Posterior vena cava (tissue), 2 donors: ENCODE measurements around the gene C1QTNF12. TPM values are rescaled to one million over a fixed set of nuclear protein-coding genes. Genes with fewer than 3 reads are reported as not detected.

Experiments
- DNase-seq: peaks from one replicate; pipeline ENCODE4 v3.0.0-alpha.2; 2020; ENCODE audit warnings: low spot score
- intact Hi-C, 2 donors: fragments of 100-400 bp; cut with DNase I; formaldehyde crosslinking; loops; one replicate each; pipeline versions ENCODE4 v1.14.1 to v1.14.2; 2022 to 2023
- total RNA-seq, 2 donors: library from RNA; stranded (reverse); fragmentation: NEBNext Ultra II Directional; extraction: Animal tissue kit (Norgen Biotek cat#: 25700); gene quantifications; one replicate each; pipeline ENCODE4 v1.2.1, GENCODE V29; 2021
- donor health status: DM: yes; HTN: yes; CAD: no.
- donor health status: DM: yes; HTN: yes; CAD: no.

Gene C1QTNF12
- total RNA-seq, 2 donors from 2014 or later = 1.9 to 4.1 TPM

- intact Hi-C loops = no loop called here
- DNase-seq = no peak
Observed at GRCh38 chr1:1245178-1245816, 1.2 kb downstream of the C1QTNF12 start.

GRCh38 chr1:1244192-1244811 lies 2.2 kb downstream of the C1QTNF12 start:
- intact Hi-C loops = no loop called here
- no peak for DNase-seq

DNA sequence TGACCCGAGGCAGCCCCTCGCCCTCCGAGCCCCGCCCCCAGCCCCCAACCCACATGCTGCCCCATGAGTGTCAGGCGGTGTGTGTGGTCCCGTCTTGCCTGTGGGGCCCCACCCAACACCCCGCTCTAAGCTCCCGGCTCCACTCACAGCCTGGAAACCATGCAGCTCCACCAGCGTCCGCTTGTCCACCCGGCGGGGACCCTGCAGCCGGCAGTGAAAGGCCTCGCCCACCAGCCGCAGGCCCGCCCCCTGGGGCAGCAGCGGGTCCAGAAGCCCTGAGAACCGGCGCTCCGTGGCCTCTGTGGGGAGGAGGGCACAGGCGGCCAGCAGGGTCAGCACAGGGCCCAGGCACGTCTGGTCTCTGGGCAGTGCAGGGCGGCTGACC lies 2.7 kb downstream of the C1QTNF12 start:
- DNase-seq = no peak
- intact Hi-C loops = no loop called here

DNA sequence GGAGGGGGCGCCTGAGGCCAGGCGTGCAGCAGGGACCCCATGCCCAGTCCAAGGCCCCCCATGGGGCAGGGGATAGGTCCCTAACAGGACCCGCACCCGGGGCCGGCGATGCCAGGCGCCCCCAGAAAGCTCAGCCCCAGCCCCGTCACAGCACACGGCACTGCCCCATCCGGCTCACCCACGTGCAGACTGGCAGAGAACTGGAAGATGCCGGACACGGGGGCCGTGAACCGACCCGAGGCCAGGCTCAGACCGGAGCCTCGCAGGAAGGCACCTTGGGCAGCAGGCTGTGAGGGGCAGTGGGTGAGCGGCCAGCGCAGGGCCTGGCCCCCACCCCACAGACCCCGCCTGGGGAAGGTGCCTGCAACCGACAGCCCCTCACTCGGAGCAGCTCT lies 3.3 kb downstream of the C1QTNF12 start:
- intact Hi-C loops = no loop called here
- DNase-seq = no peak

GRCh38 chr1:1242461-1243265 lies 3.9 kb downstream of the C1QTNF12 start:
- intact Hi-C loops = no loop called here
- no peak for DNase-seq

GRCh38 chr1:1241588-1242219 lies 4.8 kb downstream of the C1QTNF12 start:
- intact Hi-C loops = no loop called here
- DNase-seq = no peak

- intact Hi-C loops = no loop called here
Observed at GRCh38 chr1:1240822-1241587, 5.5 kb downstream of the C1QTNF12 start.

GRCh38 chr1:1240348-1240732 lies 6.2 kb downstream of the C1QTNF12 start:
- intact Hi-C loops = no loop called here

More at GRCh38 chr1:1240822-1241587, 5.5 kb downstream of the C1QTNF12 start:
- DNase-seq = no peak

GRCh38 chr1:1239614-1240347 lies 6.7 kb downstream of the C1QTNF12 start:
- intact Hi-C loops = no loop called here
- DNase-seq = no peak

More at GRCh38 chr1:1240348-1240732, 6.2 kb downstream of the C1QTNF12 start:
- DNase-seq = no peak

- DNase-seq = no peak
- intact Hi-C loops = no loop called here
Observed at GRCh38 chr1:1239227-1239613, 7.3 kb downstream of the C1QTNF12 start.

DNA sequence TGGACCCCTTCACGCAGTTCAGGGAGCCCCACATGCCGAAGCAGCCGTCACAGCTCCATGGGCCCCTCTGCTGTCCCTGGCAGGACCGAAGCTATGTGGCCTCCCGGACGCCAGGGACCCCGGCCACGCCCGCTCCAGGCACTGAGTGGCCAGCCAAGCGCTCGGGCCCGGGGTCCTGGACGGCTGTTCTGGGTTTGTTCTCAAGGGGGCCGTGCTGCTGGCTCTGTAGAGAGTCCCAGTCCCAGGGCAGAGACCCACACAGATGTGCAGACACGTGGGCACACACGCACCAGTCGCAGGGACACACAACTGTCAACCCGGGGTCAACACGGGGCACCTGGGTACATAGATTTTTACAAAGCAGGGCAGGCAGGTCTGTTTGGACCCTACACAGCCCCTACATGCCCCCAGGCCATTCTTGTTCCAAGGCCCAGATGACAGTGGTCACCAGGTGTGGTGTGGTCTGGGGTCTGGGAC lies 7.8 kb downstream of the C1QTNF12 start:
- intact Hi-C loops = no loop called here
- no peak for DNase-seq

GRCh38 chr1:1237874-1238701 lies 8.4 kb downstream of the C1QTNF12 start:
- intact Hi-C loops = no loop called here
- DNase-seq = no peak

GRCh38 chr1:1236945-1237873 lies 9.3 kb downstream of the C1QTNF12 start:
- intact Hi-C loops = no loop called here
- DNase-seq = no peak

DNA sequence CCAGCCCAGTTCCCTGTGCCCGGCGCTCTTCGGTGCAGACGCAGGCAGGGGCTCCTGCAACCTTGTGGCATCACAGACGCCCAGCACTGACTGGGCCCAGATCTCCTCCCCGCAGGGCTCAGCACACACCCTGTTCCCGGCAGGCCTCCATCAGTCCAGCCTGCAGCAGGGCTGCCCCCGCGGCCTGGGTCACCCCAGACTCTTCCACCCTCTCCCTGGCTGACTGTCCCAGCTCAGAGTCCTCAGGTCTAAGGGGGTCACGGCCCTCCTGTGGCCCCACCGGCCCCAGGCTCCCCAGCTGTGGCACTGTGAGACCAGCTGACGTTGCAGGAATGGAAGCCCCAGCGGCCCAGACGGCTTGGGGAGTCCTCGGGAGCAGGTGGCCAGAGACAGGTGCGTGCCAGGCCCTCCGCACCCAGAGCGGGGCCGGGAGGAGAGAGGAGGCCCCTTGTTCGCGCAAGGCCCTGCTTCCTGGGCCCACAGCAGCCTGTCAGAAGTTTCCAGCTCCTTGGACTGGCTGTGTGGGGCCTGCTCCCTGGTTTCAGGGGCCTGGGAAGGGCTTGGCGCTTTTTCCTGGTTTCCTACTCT lies 10.3 kb downstream of the C1QTNF12 start:
- intact Hi-C loops = no loop called here
- DNase-seq = no peak

DNA sequence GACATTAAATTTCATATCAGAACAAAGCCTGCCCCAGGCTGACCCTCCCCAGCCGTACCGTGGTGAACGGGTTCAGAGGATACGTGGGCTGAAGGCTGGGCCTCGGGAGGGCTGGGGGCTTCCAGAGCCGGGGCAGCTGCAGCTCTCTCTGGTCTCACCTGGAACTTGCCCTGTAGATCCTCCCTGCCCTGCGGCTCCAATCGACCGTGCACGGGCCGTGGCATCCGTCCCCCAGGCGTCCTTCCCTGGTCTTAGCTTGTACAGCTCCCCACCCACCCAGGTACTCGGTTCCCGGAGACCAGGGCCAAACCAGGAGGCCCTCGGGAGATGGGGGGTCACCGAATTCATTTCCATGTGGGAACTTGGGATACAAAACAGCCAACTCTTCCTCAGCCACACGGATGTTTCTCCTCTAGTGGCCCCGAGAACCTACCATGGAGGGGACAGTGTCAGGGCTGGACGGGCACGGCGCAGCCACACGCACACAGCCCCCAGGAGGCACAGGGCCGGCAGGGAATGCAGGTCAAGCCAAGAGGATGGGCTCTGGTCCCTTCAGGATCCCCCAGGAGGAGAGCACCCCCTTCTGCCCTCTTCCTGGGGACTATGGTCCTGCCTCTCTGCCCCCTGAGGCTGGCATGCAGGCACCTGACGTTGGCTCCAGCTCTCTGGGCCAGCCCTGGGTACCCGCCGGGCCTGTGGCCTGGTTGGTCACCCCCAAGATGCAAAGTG lies 11.3 kb downstream of the C1QTNF12 start:
- no peak for DNase-seq

More for the DNA sequence above, 11.3 kb downstream of the C1QTNF12 start:
- intact Hi-C loops = no loop called here
